Heart left ventricle (tissue), 16 donors: ENCODE measurements around the gene PRDM16. TPM values are rescaled to one million over a fixed set of nuclear protein-coding genes. Genes with fewer than 3 reads are reported as not detected.

Source experiments
- ATAC-seq, 4 donors: fragments of 200-7000 bp; cut with Tn5 transposase; one replicate each; pipeline ENCODE4 v1.9.1; 2020 to 2022; ENCODE audit warnings: moderate library complexity in 4 of 4, mild to moderate bottlenecking in 3 of 4, moderate number of reproducible peaks in 1 of 4
- DNase-seq, 5 donors: peaks; one replicate each; pipeline ENCODE4 v3.0.0-alpha.2; 2020
- H3K27ac ChIP-seq, 12 donors: fragments of 200-600 bp; sonication (generic) in 4 of 12; one replicate each; pipeline versions ENCODE4 v1.5.0 to v1.8.0; 2016 to 2022; ENCODE audit warnings: mild to moderate bottlenecking in 2 of 12
- H3K27me3 ChIP-seq, 9 donors: fragments of 200-600 bp; sonication (generic) in 2 of 9; one replicate each; pipeline versions ENCODE4 v1.5.1 to v1.8.0; 2016 to 2022; ENCODE audit warnings: mild to moderate bottlenecking in 3 of 9
- H3K36me3 ChIP-seq, 9 donors: fragments of 200-600 bp; sonication (generic) in 2 of 9; one replicate each; pipeline versions ENCODE4 v1.5.0 to v1.8.0; 2018 to 2022; ENCODE audit warnings: mild to moderate bottlenecking in 2 of 9
- H3K4me1 ChIP-seq, 12 donors: fragments of 200-600 bp; sonication (generic) in 4 of 12; one replicate each; pipeline versions ENCODE4 v1.5.0 to v1.8.0; 2016 to 2022; ENCODE audit warnings: mild to moderate bottlenecking in 3 of 12
- H3K4me3 ChIP-seq, 12 donors: fragments of 200-600 bp; sonication (generic) in 4 of 12; one replicate each; pipeline versions ENCODE4 v1.5.0 to v1.8.0; 2017 to 2022; ENCODE audit warnings: mild to moderate bottlenecking in 9 of 12, moderate library complexity in 4 of 12
- H3K9me3 ChIP-seq, 12 donors: fragments of 200-600 bp; sonication (generic) in 4 of 12; one replicate each; pipeline versions ENCODE4 v1.5.0 to v1.8.0; 2016 to 2022; ENCODE audit warnings: mild to moderate bottlenecking in 1 of 12
- POLR2A ChIP-seq, 2 donors: fragments of 450-650 bp; IDR thresholded peaks; one replicate each; pipeline ENCODE4 v1.6.1; 2017; ENCODE audit warnings: antibody characterized with exemption in 2 of 2, mild to moderate bottlenecking in 2 of 2, moderate library complexity in 2 of 2
- WGBS, 4 donors: extraction: QIAGEN DNeasy Blood & Tissue Kit in 2 of 4; methylation state at CpG; one replicate each; pipeline versions ENCODE4 v1.1.5 to v1.1.7; 2013 to 2018; 5-methylcytosine and 5-hydroxymethylcytosine counted together
- intact Hi-C, 10 donors: fragments of 100-400 bp; cut with DNase I; formaldehyde crosslinking; loops; one replicate each; pipeline versions ENCODE4 v1.11.1 to v1.14.2; 2022
- polyA plus RNA-seq, 2 donors: library from polyadenylated mRNA; stranded (reverse); fragments of 200-250 nt; gene quantifications; one replicate each; pipeline ENCODE4 v1.2.3, GENCODE V29; 2013
- total RNA-seq, 9 donors: library from RNA; depleted of rRNA in 2 of 9; stranded (reverse); fragments of >200 nt in 2 of 9; fragmentation: NEBNext Ultra II Directional in 3 of 9; extraction: Animal tissue kit (Norgen Biotek cat#: 25700) in 3 of 9; gene quantifications; one replicate each; pipeline versions ENCODE4 v1.1.0 to v1.2.4, GENCODE V29; 2016 to 2023
- TF ChIP-seq, protein P1 (sequence below), 12 donors: fragments of 200-600 bp; sonication (generic) in 4 of 12; IDR thresholded peaks; one replicate each; pipeline versions ENCODE4 v1.5.0 to v1.8.0; 2018 to 2022; ENCODE audit warnings: antibody characterized with exemption in 12 of 12, mild to moderate bottlenecking in 5 of 12
- donor health status: ischemic (EF 13 %, LVEDD 7.1; RV severe dilation, severe dysfunction).
- donor health status: healthy with polysubstance abuse.
- donor health status: DM: no; HTN: yes; CAD: no.
- donor health status: DM: no; HTN: no; CAD: no.
- donor health status: ischemic (EF 25% LVEDD 6.9; RV normal size, moderate dysfunction).
- donor health status: ischemic (EF 25% LVEDD 5.7; RV mildly dilated, moderate dysfunction).
- donor health status: healthy.
- donor health status: DM: yes; HTN: yes; CAD: no.
- donor health status: ischemic (EF 35%, LVEDD 5.7; RV mildly dilated, moderate dysfunction).
- donor health status: nonischemic (EF 11% LVEDD 7.7; RV severe dilation, severe dysfunction).
- donor health status: DM: yes; HTN: yes; CAD: no.
- donor health status: PGD.
- donor health status: ischemic (EF 29% LVEDD 5.4; RV normal size, mild dysfunction).
- donor health status: nonischemic (EF 23%, LVEDD 6.1; RV moderate dilation, normal function).

PRDM16 gene
- total and polyA plus RNA-seq, 11 donors, result 6.0 to 22.7 (median 14.0) TPM

DNA sequence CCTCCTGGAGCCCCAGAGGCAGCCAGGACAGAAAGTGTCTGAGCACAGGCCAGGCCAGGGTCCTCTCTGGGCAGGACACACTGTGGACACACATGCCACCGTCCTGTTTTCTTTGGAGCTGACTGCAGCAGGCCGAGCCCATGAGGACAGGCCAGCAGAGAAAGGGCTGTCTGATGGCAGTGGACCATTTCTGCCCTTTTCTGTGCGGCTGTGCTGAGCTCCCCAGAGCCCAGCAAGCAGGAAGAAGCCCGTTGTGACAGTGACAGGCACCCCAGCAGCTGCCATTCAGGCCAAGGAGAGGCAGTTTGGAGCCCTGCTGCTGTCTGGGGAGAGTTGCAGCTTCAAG lies 269.7 kb downstream of the PRDM16 start:
- H3K9me3 ChIP-seq, result peaks cover 0 to 15% (median 4%) of the 10 kb centered on the region in 12 donors
- intact Hi-C loops, result no loop called here
- peak overlapping the region in 5 of 12 donors; percentile 10 to 60 (median 39) for H3K27ac ChIP-seq
- no peaks in the 10 kb centered on the region for H3K36me3 ChIP-seq
- no peak overlapping the region for H3K4me3 ChIP-seq
- ATAC-seq (peak in 2 of 4 donors; percentile 13 to 25), DNase-seq (no peak)
- H3K4me1 ChIP-seq, result peaks cover 0 to 42% (median 11%) of the 10 kb centered on the region in 12 donors
- TF ChIP-seq, protein P1, sequence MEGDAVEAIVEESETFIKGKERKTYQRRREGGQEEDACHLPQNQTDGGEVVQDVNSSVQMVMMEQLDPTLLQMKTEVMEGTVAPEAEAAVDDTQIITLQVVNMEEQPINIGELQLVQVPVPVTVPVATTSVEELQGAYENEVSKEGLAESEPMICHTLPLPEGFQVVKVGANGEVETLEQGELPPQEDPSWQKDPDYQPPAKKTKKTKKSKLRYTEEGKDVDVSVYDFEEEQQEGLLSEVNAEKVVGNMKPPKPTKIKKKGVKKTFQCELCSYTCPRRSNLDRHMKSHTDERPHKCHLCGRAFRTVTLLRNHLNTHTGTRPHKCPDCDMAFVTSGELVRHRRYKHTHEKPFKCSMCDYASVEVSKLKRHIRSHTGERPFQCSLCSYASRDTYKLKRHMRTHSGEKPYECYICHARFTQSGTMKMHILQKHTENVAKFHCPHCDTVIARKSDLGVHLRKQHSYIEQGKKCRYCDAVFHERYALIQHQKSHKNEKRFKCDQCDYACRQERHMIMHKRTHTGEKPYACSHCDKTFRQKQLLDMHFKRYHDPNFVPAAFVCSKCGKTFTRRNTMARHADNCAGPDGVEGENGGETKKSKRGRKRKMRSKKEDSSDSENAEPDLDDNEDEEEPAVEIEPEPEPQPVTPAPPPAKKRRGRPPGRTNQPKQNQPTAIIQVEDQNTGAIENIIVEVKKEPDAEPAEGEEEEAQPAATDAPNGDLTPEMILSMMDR (IDR thresholded peaks at IDR 0.05), result no peak
- no peak for TF ChIP-seq POLR2A (IDR thresholded peaks at IDR 0.05)
- WGBS, 4 donors, result 0 to 40% (median 38%) methylated on average over 2 to 4 of the region's 4 CpGs
- H3K27me3 ChIP-seq, result peaks cover 0 to 4% (median 0%) of the 10 kb centered on the region in 9 donors

DNA sequence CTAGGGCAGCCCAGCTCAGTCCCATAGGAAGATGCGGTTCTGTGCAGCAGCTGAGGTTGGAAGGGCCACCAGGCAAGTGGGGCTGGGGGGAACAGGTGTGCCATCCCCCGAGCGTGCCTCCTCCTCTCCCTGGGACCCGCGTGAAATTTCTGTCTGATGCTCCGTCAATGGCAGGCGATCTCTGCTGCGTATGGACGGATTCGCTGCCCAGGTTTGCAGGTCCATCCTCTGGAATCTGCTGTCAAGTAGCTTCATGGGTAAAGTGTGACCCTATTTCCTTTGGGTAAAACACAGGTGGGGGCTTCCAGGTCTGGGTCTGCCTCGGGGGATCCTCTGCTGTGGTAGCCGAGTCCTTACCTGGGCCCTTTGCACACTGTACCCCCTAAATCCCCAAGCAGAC lies 270.9 kb downstream of the PRDM16 start:
- DNase-seq, result no peak
- H3K4me3 ChIP-seq, result no peak overlapping the region
- WGBS, 4 donors, result 89 to 93% (median 90%) methylated on average over 8 to 12 of the region's 12 CpGs
- no peak overlapping the region for H3K27ac ChIP-seq
- no peak for ATAC-seq
- H3K36me3 ChIP-seq, result no peaks in the 10 kb centered on the region
- no peaks in the 10 kb centered on the region for H3K27me3 ChIP-seq
- peaks cover 0 to 30% (median 6%) of the 10 kb centered on the region in 12 donors for H3K4me1 ChIP-seq
- H3K9me3 ChIP-seq, result peaks cover 0 to 25% (median 15%) of the 10 kb centered on the region in 12 donors
- intact Hi-C loops, result no loop called here
- TF ChIP-seq, protein P1 (IDR thresholded peaks at IDR 0.05), result no peak
- TF ChIP-seq POLR2A (IDR thresholded peaks at IDR 0.05), result no peak

DNA sequence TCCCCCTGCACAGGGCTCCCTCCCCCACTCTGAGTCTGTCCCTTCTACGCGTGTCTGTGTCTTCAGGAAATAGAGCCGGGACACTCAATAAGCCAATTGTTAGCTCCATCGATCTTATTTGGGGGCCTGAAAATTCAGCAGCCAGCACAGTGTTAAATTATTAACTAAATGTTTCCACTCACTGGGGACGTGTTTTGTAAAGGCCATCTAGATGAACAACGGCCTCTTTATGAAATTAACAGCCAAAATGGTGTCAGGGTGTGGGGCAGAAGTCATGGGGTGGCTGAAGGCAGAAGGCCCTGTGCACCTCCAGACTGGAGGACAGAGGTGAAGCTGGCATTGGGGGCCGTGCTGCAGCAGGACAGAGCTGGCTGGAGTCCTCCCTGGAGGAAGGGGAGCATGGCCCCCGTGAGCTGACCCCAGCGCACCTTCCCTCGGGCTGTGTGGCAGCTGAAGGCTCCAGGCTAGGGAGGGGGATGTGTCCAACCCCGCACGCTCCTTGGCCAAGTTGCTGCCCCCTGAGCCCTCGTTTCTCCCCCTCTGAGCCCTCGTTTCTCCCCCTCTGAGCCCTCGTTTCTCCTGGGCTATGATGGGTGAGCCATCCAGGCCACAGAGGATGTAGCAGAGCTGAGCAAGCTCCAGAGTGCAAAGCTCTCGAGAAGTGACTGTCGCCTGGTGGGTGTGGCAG lies 271.7 kb downstream of the PRDM16 start:
- 77 to 84% (median 80%) methylated on average over 17 of the region's 17 CpGs for WGBS, 4 donors
- no peaks in the 10 kb centered on the region for H3K27me3 ChIP-seq
- H3K27ac ChIP-seq, result no peak overlapping the region
- peaks cover 0 to 29% (median 16%) of the 10 kb centered on the region in 12 donors for H3K9me3 ChIP-seq
- H3K4me1 ChIP-seq, result peaks cover 0 to 31% (median 3%) of the 10 kb centered on the region in 12 donors
- no peak for DNase-seq
- ATAC-seq, result no peak
- no peak overlapping the region for H3K4me3 ChIP-seq
- H3K36me3 ChIP-seq, result no peaks in the 10 kb centered on the region
- no peak for TF ChIP-seq POLR2A (IDR thresholded peaks at IDR 0.05)
- TF ChIP-seq, protein P1 (IDR thresholded peaks at IDR 0.05), result no peak
- intact Hi-C loops, result no loop called here

DNA sequence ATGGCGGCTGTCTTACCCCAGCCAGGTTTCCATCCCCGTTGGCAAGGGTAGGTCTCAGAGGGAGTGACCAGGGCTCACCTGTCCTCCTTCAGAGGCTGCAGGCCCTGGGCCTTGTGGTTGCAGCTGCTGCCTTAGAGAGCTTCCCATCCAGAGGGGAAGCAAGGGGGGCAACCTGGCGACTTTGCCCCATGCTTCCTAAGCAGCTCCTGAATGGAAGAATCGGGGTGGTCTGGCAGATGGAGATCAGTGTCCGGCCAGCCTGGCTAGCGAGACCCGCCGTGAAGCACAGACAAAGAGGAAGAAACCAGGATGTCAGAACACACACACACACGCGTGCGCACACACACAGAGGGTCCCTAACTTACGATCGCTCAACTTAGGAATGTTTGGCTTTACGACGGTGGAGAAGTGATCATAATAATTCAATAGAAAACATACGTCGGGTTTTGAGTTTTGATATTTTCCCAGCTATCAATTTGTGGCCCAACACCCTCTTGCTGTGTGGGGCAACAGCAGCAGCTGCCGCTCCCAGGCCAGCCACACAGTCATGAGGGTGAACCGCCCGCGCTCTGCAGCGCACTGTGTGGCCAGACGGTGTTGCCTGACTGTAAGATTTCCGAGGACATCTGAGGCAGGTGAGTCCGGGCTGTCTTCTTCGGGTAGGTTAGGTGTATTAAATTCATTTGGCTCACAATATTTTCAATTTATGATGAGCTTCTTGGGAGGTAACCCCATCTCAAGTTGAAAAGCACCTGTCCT lies 272.4 kb downstream of the PRDM16 start:
- no peak for ATAC-seq
- 91 to 95% (median 93%) methylated on average over 24 to 26 of the region's 26 CpGs for WGBS, 4 donors
- TF ChIP-seq, protein P1 (IDR thresholded peaks at IDR 0.05), result no peak
- no peak for TF ChIP-seq POLR2A (IDR thresholded peaks at IDR 0.05)
- H3K9me3 ChIP-seq, result peaks cover 0 to 29% (median 16%) of the 10 kb centered on the region in 12 donors
- DNase-seq, result no peak
- no peaks in the 10 kb centered on the region for H3K36me3 ChIP-seq
- intact Hi-C loops, result no loop called here
- H3K4me3 ChIP-seq, result no peak overlapping the region
- peaks cover 0 to 36% (median 5%) of the 10 kb centered on the region in 12 donors for H3K4me1 ChIP-seq
- no peak overlapping the region for H3K27ac ChIP-seq
- H3K27me3 ChIP-seq, result no peaks in the 10 kb centered on the region
